GM12878 (cell line): ENCODE measurements around the gene ALG8. TPM values are rescaled to one million over a fixed set of nuclear protein-coding genes. Genes with fewer than 3 reads are reported as not detected.

ENCODE experiments used
- ATAC-seq: fragments of 200-7000 bp; cut with Tn5 transposase; 3 replicates; pipeline ENCODE4 v1.9.1; 2020; ENCODE audit warnings: mild to moderate bottlenecking, moderate library complexity
- BruUV-seq: library from RNA; stranded (reverse); fragments of 400-500 nt; replicated peaks from 2 replicates; lab custom pipeline; 2021; lab: Mats Ljungman, UMichigan
- CTCF ChIA-PET: fragments of 300-600 bp; sonication (Branson Sonifier 250); formaldehyde crosslinking; extraction: SDS; loops from one replicate; lab custom pipeline; 2021; ENCODE audit warnings: inconsistent platforms; lab: Yijun Ruan, JAX
- POLR2A ChIA-PET: fragments of 350-600 bp; formaldehyde crosslinking; extraction: SDS; loops from one replicate; lab custom pipeline; 2021; ENCODE audit warnings: inconsistent platforms; lab: Charles Lee
- RAD21 ChIA-PET: fragments of 300-600 bp; sonication (Branson Sonifier 250); formaldehyde crosslinking; loops from one replicate; lab custom pipeline; 2023; ENCODE audit warnings: antibody characterized with exemption; ENCODE audit not compliant: unreplicated experiment; lab: Charles Lee
- SMC1A ChIA-PET: fragments of 300-600 bp; sonication (Branson Sonifier 250); formaldehyde crosslinking; loops from one replicate; lab custom pipeline; 2023; ENCODE audit not compliant: unreplicated experiment, uncharacterized antibody; lab: Charles Lee
- DNase-seq: peaks from one replicate; pipeline ENCODE4 v3.0.0-alpha.2; 2011; ENCODE audit warnings: low read depth, low spot score
- FAIRE-seq: peaks from 3 replicates; lab custom pipeline; 2011; peaks lifted over from hg19 to GRCh38; lab: Jason Lieb, UNC
- H2AFZ ChIP-seq: 2 replicates; pipeline ENCODE4 v1.6.0; 2011; ENCODE audit warnings: low read depth, low read length, control low read depth; ENCODE audit not compliant: control insufficient read depth
- H3K27ac ChIP-seq: 2 replicates; pipeline ENCODE4 v1.5.1; 2011; ENCODE audit warnings: control low read depth; ENCODE audit not compliant: control insufficient read depth, insufficient read depth
- H3K27me3 ChIP-seq, 2 experiments: replicated peaks in 1 of 2; 2 replicates each; pipeline versions ENCODE4 v1.6.0 to v1.6.1; 2011; ENCODE audit warnings: low read length in 1 of 2; ENCODE audit not compliant: control insufficient read depth in 2 of 2, insufficient read depth in 2 of 2
- H3K36me3 ChIP-seq, 2 experiments: 2 replicates each; pipeline ENCODE4 v1.5.1; 2011; ENCODE audit warnings: low read length in 1 of 2; ENCODE audit not compliant: control insufficient read depth in 2 of 2, insufficient read depth in 2 of 2
- H3K4me1 ChIP-seq: 2 replicates; pipeline ENCODE4 v1.6.1; 2011; ENCODE audit warnings: mild to moderate bottlenecking, low read length, moderate library complexity, mixed read lengths; ENCODE audit not compliant: control insufficient read depth, insufficient read depth
- H3K4me2 ChIP-seq: 2 replicates; pipeline ENCODE4 v1.6.0; 2011; ENCODE audit warnings: control low read depth; ENCODE audit not compliant: control insufficient read depth, insufficient read depth
- H3K4me3 ChIP-seq: fragments of 200-600 bp; sonication (generic); 2 replicates; pipeline ENCODE4 v1.5.1; 2016
- H3K79me2 ChIP-seq: 2 replicates; pipeline ENCODE4 v1.6.0; 2011; ENCODE audit warnings: low read length; ENCODE audit not compliant: control insufficient read depth, insufficient read depth
- H3K9ac ChIP-seq: 2 replicates; pipeline ENCODE4 v1.8.0; 2011; ENCODE audit warnings: low read length, control low read depth, mixed read lengths; ENCODE audit not compliant: control insufficient read depth, insufficient read depth
- H3K9me3 ChIP-seq: replicated peaks from 3 replicates; pipeline ENCODE4 v1.5.1; 2011; ENCODE audit warnings: mild to moderate bottlenecking, low read length; ENCODE audit not compliant: control insufficient read depth, insufficient read depth
- H4K20me1 ChIP-seq: 2 replicates; pipeline ENCODE4 v1.6.0; 2011; ENCODE audit not compliant: control insufficient read depth, insufficient read depth
- CEBPB ChIP-seq, 2 experiments: fragments of 150-350 bp in 1 of 2; IDR thresholded peaks; 2 replicates each; pipeline ENCODE4 v1.6.1; 2012 to 2014; ENCODE audit warnings: low read depth in 2 of 2, low read length in 2 of 2, borderline replicate concordance in 1 of 2, inconsistent platforms in 1 of 2
- MTA3 ChIP-seq: IDR thresholded peaks from 2 replicates; pipeline ENCODE4 v1.6.1; 2012; ENCODE audit warnings: low read length, inconsistent platforms, borderline replicate concordance
- STAT1 ChIP-seq: fragments of 450-650 bp; conservative IDR thresholded peaks from 2 replicates; pipeline ENCODE4 v1.6.1; 2014; ENCODE audit warnings: antibody characterized with exemption, mild to moderate bottlenecking
- STAT3 ChIP-seq: IDR thresholded peaks from 2 replicates; pipeline ENCODE4 v1.6.1; 2011; ENCODE audit warnings: low read depth, low read length, improper control_type of control experiment
- WGBS: methylation state at CpG from one replicate; pipeline ENCODE4 v1.1.6; 2016; ENCODE audit warnings: low lambda C conversion rate; ENCODE audit not compliant: insufficient replicate concordance, insufficient coverage; ENCODE audit errors: missing lambda C conversion rate; 5-methylcytosine and 5-hydroxymethylcytosine counted together
- in situ Hi-C: fragments of 300-500 bp; cut with MboI; formaldehyde crosslinking; loops from 9 replicates; pipeline ENCODE4 v1.14.3; 2018; ENCODE audit warnings: mixed read lengths
- intact Hi-C: fragments of 100-400 bp; cut with micrococcal nuclease; formaldehyde crosslinking; loops from one replicate; pipeline ENCODE4 v1.14.2; 2022; ENCODE audit not compliant: unreplicated experiment
- polyA plus RNA-seq, 11 experiments: library from polyadenylated mRNA; depleted of rRNA in 4 of 11; unstranded in 6 of 11; stranded (reverse) in 5 of 11; fragments of >200 nt; fragmentation: Nextera tagmentation in 4 of 11; fragmentation: Illumina TruSeq in 1 of 11; extraction: Ambion mirVana in 4 of 11; extraction: Trizol in 1 of 11; gene quantifications; 1 replicate in 1 of 11; 2 replicates in 10 of 11; pipeline versions ENCODE4 v1.2.1 to v1.2.3, GENCODE V29; 2011 to 2016; ENCODE audit warnings: inconsistent platforms in 2 of 11, missing spikeins in 2 of 11, low read depth in 1 of 11
- total RNA-seq, 4 experiments: library from RNA; depleted of rRNA in 3 of 4; stranded (reverse); fragments of >200 nt in 3 of 4; fragmentation: Illumina TruSeq in 1 of 4; extraction: Trizol in 1 of 4; gene quantifications; 2 replicates each; pipeline versions ENCODE4 v1.2.1 to v1.2.3, GENCODE V29; 2013 to 2021

The ALG8 gene
- total and polyA plus RNA-seq, 10 of the 15 experiments (the other 5 are each of a cell fraction or from before 2014, with no cell fraction given), result 45.7 to 105 (median 68.4) TPM

DNA sequence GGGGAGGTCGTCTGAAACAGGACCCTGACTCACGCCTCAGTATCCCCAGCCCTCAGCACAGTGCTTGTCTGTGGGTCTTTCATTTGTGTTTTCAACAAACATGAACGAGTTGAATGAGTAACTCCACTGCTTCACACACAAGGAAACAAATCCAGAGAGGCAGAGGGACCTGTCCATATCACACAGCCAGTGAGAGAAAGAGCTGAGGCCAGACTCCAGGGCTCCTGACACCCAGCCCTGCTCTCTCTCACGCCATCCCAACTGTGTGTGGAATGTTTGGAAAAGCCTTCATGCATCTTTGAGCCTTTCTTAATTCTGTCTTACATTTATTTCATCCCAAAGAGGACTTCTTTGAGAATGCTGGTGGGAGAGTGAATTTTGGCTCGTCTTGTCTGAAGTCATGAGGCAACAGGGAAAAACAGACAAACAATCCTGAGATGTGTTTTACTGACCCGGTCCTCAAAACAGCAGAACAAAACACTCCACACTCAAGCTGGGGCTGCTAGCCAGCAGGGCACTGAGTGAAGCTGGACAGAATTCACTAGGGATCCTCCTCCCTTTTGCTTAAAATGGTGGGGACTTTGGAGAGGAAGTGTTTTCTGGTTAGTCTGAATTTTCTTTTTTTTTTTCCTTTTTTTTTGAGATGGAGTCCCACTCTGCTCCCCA lies 19.7 kb upstream of the ALG8 start:
- ChIA-PET SMC1A (interaction anchor here (0.7 kb wide), 1 partner anchor 28 kb away, joined by 3 read pairs; no protein-coding TSS in a partner anchor), RAD21 (no interaction called here), POLR2A (no interaction called here), CTCF (no interaction called here)
- Histone ChIP-seq H3K27me3 (no peaks in the 10 kb centered on the region), H3K36me3 (no peaks in the 10 kb centered on the region), H3K4me2 (no peak overlapping the region), H3K9ac (no peak overlapping the region), H3K27ac (no peak overlapping the region), H2AFZ (no peak overlapping the region), H3K9me3 (no peaks in the 10 kb centered on the region), H3K79me2 (no peaks in the 10 kb centered on the region), H4K20me1 (no peaks in the 10 kb centered on the region), H3K4me1 (no peaks in the 10 kb centered on the region), H3K4me3 (no peak overlapping the region)
- FAIRE-seq (no peak), ATAC-seq (no peak), DNase-seq (no peak)
- WGBS, result 25% methylated on average over 6 of the region's 6 CpGs
- in situ Hi-C loops (no loop called here), intact Hi-C loops (no loop called here)
- no TSS peak for BruUV-seq
- TF ChIP-seq STAT1 (no peak), STAT3 (no peak), MTA3 (no peak)

DNA sequence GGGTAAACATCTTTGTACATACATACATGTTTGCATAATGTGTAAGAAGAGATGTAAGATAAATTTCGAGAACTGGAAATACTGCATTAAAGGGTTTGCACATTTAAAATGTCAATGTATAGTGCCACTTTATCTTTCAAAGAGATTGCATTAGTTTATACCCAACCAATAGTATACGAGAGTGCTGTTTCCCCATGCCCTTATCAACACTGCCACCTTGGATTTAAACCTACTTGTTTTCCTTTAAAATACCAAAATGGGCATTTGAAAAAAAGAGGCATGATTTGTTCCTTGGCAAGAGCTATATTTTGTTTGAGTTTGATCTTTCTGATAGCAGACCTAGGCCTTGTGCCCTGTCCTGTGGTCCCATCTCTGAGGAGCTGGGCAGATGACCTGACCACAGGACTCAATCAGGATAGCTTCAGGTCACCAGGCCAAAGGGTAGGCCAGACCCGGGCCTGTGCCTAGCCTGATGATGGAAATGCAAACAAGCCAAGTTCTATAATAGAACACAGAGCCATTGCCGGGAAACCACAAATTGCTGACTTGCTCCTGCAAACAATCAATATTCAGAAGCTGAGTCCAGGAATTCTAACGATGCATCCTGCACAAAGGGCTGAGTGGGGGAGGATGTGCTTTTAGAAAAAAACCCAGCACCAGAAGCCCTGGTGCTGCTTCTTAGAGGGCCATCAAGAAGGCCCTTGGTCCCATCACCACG lies 16.9 kb upstream of the ALG8 start:
- no peaks in the 10 kb centered on the region for H4K20me1 ChIP-seq
- ChIA-PET POLR2A (no interaction called here), RAD21 (interaction anchor here (0.7 kb wide), 1 partner anchor 72 kb away, joined by 3 read pairs; no protein-coding TSS in a partner anchor), CTCF (interaction anchor here (0.6 kb wide), 1 partner anchor 1835 kb away, joined by 3 read pairs; no protein-coding TSS in a partner anchor), SMC1A (no interaction called here)
- H3K4me1 ChIP-seq, result no peaks in the 10 kb centered on the region
- BruUV-seq, result no TSS peak
- H3K27ac ChIP-seq, result no peak overlapping the region
- no peak for FAIRE-seq
- no peak overlapping the region for H3K9ac ChIP-seq
- no peaks in the 10 kb centered on the region; a peak in 1 of 4 replicates for H3K36me3 ChIP-seq
- no peaks in the 10 kb centered on the region for H3K9me3 ChIP-seq
- no peak overlapping the region for H3K4me3 ChIP-seq
- intact Hi-C loops, result no loop called here
- H2AFZ ChIP-seq, result no peak overlapping the region
- ATAC-seq, result no peak
- no peaks in the 10 kb centered on the region for H3K79me2 ChIP-seq
- WGBS, result 61% methylated on average over 6 of the region's 6 CpGs
- in situ Hi-C loops, result no loop called here
- no peak for TF ChIP-seq CEBPB (IDR thresholded peaks at IDR 0.05; ENCODE audit: borderline replicate concordance in 1 of 2, low read depth in 2 of 2, low read length in 2 of 2)
- DNase-seq, result no peak
- no peak overlapping the region for H3K4me2 ChIP-seq
- H3K27me3 ChIP-seq, result no peaks in the 10 kb centered on the region
